Stimulated activated CD4-positive, alpha-beta T cell treated with anti-CD3 and anti-CD28 coated beads, Interleukin-15, amount 100 ng/mL, for 48 hours (primary cell): ENCODE results near the gene ARHGAP22.

Source experiments
- DNase-seq, 2 donors: peaks; one replicate each; pipeline ENCODE4 v3.0.0-alpha.2; 2020; ENCODE audit warnings: low read depth in 2 of 2

The ARHGAP22 gene

GRCh38 chr10:48552946-48553564 is 51.8 kb downstream of the ARHGAP22 start:
- DNase-seq = no peak

GRCh38 chr10:48551861-48552591 is 52.8 kb downstream of the ARHGAP22 start:
- no peak for DNase-seq

GRCh38 chr10:48550977-48551376 is 53.9 kb downstream of the ARHGAP22 start:
- DNase-seq = no peak

GRCh38 chr10:48550071-48550691 is 54.7 kb downstream of the ARHGAP22 start:
- DNase-seq = no peak

GRCh38 chr10:48549236-48549635 is 55.6 kb downstream of the ARHGAP22 start:
- DNase-seq = no peak

GRCh38 chr10:48548531-48549135 is 56.2 kb downstream of the ARHGAP22 start:
- DNase-seq = no peak

GRCh38 chr10:48547981-48548380 is 56.9 kb downstream of the ARHGAP22 start:
- DNase-seq = no peak

- DNase-seq = no peak
These were observed 57.6 kb downstream of the ARHGAP22 start for GRCh38 chr10:48547061-48547895.

GRCh38 chr10:48545462-48546145 is 59.3 kb downstream of the ARHGAP22 start:
- no peak for DNase-seq

GRCh38 chr10:48543182-48543844 is 61.6 kb downstream of the ARHGAP22 start:
- no peak for DNase-seq

- DNase-seq = no peak
These were observed 62.2 kb downstream of the ARHGAP22 start for GRCh38 chr10:48542471-48543181.

- DNase-seq = no peak
These were observed 63.6 kb downstream of the ARHGAP22 start for GRCh38 chr10:48541144-48541795.

- no peak for DNase-seq
These were observed 66.3 kb downstream of the ARHGAP22 start for GRCh38 chr10:48538611-48539010.

- no peak for DNase-seq
These were observed 67.7 kb downstream of the ARHGAP22 start for GRCh38 chr10:48536916-48537890.

GRCh38 chr10:48536156-48536500 is 68.7 kb downstream of the ARHGAP22 start:
- no peak for DNase-seq

GRCh38 chr10:48535416-48536155 is 69.3 kb downstream of the ARHGAP22 start:
- DNase-seq = no peak

- no peak for DNase-seq
These were observed 70.7 kb downstream of the ARHGAP22 start for GRCh38 chr10:48533951-48534720.
